HEK293T (cell line): ENCODE measurements around the gene PLEKHO2.
A peak's percentile ranks its signal among the peaks of the same experiment; 100 is the strongest.

Experiments
- CTCF ChIA-PET: fragments of 350-600 bp; formaldehyde crosslinking; extraction: SDS; loops from one replicate; lab custom pipeline; 2021; ENCODE audit warnings: antibody characterized with exemption, inconsistent platforms; lab: Yijun Ruan, JAX
- POLR2A ChIA-PET: fragments of 350-600 bp; formaldehyde crosslinking; extraction: SDS; loops from one replicate; lab custom pipeline; 2020; ENCODE audit warnings: antibody characterized with exemption, inconsistent platforms; lab: Yijun Ruan, JAX
- DNase-seq: peaks from one replicate; pipeline ENCODE4 v3.0.0; 2012; ENCODE audit warnings: mixed read lengths; ENCODE audit errors: extremely low spot score
- ARNT ChIP-seq: fragments of 450-650 bp; IDR thresholded peaks from 2 replicates; pipeline ENCODE4 v1.6.1; 2017; ENCODE audit warnings: mild to moderate bottlenecking
- BHLHE40 ChIP-seq: fragments of 450-650 bp; IDR thresholded peaks from 2 replicates; pipeline ENCODE4 v1.6.1; 2016; ENCODE audit warnings: mild to moderate bottlenecking, moderate library complexity, borderline replicate concordance
- CTBP1 ChIP-seq: fragments of 450-650 bp; IDR thresholded peaks from 2 replicates; pipeline ENCODE4 v1.6.1; 2016; ENCODE audit warnings: borderline replicate concordance
- ELF4 ChIP-seq: fragments of 450-650 bp; IDR thresholded peaks from 2 replicates; pipeline ENCODE4 v1.6.1; 2017; ENCODE audit warnings: antibody characterized with exemption
- FOXA1 ChIP-seq: fragments of 450-650 bp; IDR thresholded peaks from 2 replicates; pipeline ENCODE4 v1.6.1; 2016; ENCODE audit warnings: mild to moderate bottlenecking
- FOXK2 ChIP-seq: fragments of 450-650 bp; IDR thresholded peaks from 2 replicates; pipeline ENCODE4 v1.6.1; 2016; ENCODE audit warnings: mild to moderate bottlenecking
- FOXM1 ChIP-seq: fragments of 450-650 bp; IDR thresholded peaks from 2 replicates; pipeline ENCODE4 v1.6.1; 2017; ENCODE audit warnings: mild to moderate bottlenecking, borderline replicate concordance
- HDGF ChIP-seq: fragments of 450-650 bp; IDR thresholded peaks from 2 replicates; pipeline ENCODE4 v1.6.1; 2017; ENCODE audit warnings: antibody characterized with exemption, borderline replicate concordance
- L3MBTL2 ChIP-seq: fragments of 450-650 bp; conservative IDR thresholded peaks from 2 replicates; pipeline ENCODE4 v1.6.1; 2016; ENCODE audit warnings: mild to moderate bottlenecking
- LEF1 ChIP-seq: fragments of 450-650 bp; IDR thresholded peaks from 2 replicates; pipeline ENCODE4 v1.6.1; 2017; ENCODE audit warnings: mild to moderate bottlenecking, borderline replicate concordance
- NFRKB ChIP-seq: fragments of 450-650 bp; IDR thresholded peaks from 2 replicates; pipeline ENCODE4 v1.6.1; 2016; ENCODE audit warnings: mild to moderate bottlenecking, moderate library complexity
- SP1 ChIP-seq: fragments of 450-650 bp; IDR thresholded peaks from 2 replicates; pipeline ENCODE4 v1.6.1; 2017
- SUZ12 ChIP-seq: fragments of 450-650 bp; IDR thresholded peaks from 2 replicates; pipeline ENCODE4 v1.6.1; 2016; ENCODE audit warnings: mild to moderate bottlenecking
- TARDBP ChIP-seq: fragments of 450-650 bp; IDR thresholded peaks from 2 replicates; pipeline ENCODE4 v1.6.1; 2016
- ZNF384 ChIP-seq: fragments of 450-650 bp; IDR thresholded peaks from 2 replicates; pipeline ENCODE4 v1.6.1; 2016
- TF ChIP-seq, protein P1 (sequence below): fragments of 450-650 bp; IDR thresholded peaks from 2 replicates; pipeline ENCODE4 v1.6.1; 2016

Gene PLEKHO2

DNA sequence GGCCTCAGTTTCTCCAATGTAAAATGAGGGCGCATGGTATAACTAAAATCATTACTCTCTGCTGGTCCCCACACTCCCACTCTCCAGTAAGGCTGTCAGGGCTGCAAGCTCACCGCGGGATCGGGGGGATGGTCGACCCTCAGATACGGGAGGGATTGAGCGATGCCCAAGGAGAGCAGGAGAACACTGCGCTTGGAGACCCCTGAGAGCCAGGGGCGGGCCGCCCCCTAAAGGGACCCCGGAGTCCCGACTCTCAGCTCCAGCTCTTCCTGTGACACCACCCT is 713 bp upstream of the PLEKHO2 start:
- DNase-seq, result no peak
- TF ChIP-seq SUZ12, result no peak
- TF ChIP-seq, protein P1, sequence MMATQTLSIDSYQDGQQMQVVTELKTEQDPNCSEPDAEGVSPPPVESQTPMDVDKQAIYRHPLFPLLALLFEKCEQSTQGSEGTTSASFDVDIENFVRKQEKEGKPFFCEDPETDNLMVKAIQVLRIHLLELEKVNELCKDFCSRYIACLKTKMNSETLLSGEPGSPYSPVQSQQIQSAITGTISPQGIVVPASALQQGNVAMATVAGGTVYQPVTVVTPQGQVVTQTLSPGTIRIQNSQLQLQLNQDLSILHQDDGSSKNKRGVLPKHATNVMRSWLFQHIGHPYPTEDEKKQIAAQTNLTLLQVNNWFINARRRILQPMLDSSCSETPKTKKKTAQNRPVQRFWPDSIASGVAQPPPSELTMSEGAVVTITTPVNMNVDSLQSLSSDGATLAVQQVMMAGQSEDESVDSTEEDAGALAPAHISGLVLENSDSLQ, result no peak
- TF ChIP-seq LEF1, result no peak
- TF ChIP-seq HDGF, result no peak
- no peak for TF ChIP-seq FOXM1
- no peak for TF ChIP-seq ELF4
- no peak for TF ChIP-seq FOXA1
- no peak for TF ChIP-seq L3MBTL2
- TF ChIP-seq CTBP1, result no peak
- no peak for TF ChIP-seq ARNT
- TF ChIP-seq SP1, result no peak
- TF ChIP-seq FOXK2, result no peak
- no peak for TF ChIP-seq NFRKB
- TF ChIP-seq BHLHE40, result no peak
- TF ChIP-seq TARDBP, result no peak
- no peak for TF ChIP-seq ZNF384
- ChIA-PET POLR2A (interaction anchor here (0.8 to 1.3 kb wide), 7 partner anchors 13 to 100 kb away, joined by 3 to 8 read pairs (median 3); partner anchors contain the start of gene PIF1), CTCF (interaction anchor here (0.6 to 1.0 kb wide), 2 partner anchors 27 to 159 kb away, joined by 3 read pairs; no protein-coding TSS in a partner anchor)

DNA sequence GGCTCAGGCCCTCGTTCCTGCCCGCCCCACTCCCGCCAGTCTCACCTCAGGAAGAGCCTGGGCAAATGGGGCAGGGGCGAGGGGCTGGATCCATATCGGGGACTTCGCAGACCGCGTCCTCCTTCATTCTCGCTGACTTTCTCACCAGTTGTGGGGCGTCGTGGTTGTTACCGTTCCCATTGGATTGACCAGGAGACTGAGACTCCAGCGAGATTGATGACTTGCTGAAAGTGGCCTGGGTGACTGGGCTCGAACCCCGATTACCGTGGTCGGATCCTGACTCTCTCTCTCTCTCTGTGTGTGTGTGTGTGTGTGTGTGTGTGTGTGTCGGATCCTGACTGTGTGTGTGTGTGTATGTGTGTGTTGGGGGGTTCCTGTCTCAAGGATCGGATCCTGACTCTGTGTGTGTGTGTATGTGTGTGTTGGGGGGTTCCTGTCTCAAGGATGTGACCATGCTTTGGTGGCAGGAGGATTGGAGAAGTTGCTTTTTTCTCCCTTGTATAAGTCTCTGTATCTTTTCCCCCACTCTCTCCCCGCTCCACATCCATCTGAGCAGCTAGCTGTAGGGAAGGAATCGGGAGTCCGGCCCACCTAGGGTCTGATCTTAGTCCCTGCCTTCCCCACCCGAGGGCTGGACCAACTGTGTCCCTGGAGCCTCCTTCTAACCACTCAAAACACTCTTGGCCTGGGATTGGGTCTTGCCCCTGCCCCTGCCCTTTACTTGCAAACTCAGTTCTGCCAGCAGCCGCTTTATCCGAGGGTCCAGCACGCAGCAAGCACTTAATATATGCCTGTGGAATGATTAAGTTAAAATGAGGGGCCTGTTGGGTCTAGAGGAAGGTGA is 603 bp downstream of the PLEKHO2 start:
- no peak for TF ChIP-seq FOXK2
- peak; percentile 24 for TF ChIP-seq L3MBTL2
- TF ChIP-seq FOXA1, result no peak
- TF ChIP-seq ZNF384, result no peak
- CTCF ChIA-PET, result no interaction called here
- no peak for DNase-seq
- POLR2A ChIA-PET, result interaction anchor here (0.7 kb wide), 1 partner anchor 87 kb away, joined by 3 read pairs; no protein-coding TSS in a partner anchor

DNA sequence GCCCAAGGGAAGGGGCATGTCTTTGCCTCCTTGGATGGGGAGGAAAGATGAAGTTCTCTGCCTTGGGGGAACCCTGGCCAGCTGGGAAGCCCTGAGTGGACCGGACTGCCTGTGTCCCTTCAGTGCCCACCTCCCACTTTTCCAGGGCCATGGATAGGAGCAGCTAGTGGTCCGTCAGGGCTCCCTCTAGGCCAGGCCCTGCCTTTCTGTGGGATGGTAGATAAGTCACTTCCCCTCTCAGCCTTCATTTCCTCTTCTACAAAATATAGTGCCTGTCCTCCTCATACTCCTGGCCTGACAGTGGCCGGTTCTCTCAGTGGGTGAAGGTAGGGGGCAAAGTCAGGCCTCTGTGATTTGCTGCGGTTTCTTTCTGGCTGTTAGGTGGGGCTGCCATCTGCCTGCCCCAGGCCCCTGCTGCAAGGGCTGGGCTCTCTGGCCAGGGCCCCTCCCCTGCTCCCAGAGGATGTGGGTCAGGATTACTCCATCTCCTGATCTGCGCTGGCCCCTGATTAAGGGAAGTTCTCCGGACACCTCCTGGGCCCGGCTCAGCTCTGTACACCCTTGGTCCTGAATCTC is 1.4 kb downstream of the PLEKHO2 start:
- POLR2A ChIA-PET, result interaction anchor here (0.7 kb wide), 1 partner anchor 86 kb away, joined by 3 read pairs; no protein-coding TSS in a partner anchor
- DNase-seq, result no peak
- TF ChIP-seq, protein P1, result no peak
- TF ChIP-seq CTBP1 (no peak), FOXM1 (no peak), L3MBTL2 (no peak), LEF1 (no peak), ZNF384 (no peak), HDGF (no peak), ARNT (no peak), TARDBP (no peak), SUZ12 (no peak), FOXA1 (no peak), BHLHE40 (no peak), NFRKB (no peak), SP1 (no peak), FOXK2 (no peak), ELF4 (no peak)
- CTCF ChIA-PET, result no interaction called here

DNA sequence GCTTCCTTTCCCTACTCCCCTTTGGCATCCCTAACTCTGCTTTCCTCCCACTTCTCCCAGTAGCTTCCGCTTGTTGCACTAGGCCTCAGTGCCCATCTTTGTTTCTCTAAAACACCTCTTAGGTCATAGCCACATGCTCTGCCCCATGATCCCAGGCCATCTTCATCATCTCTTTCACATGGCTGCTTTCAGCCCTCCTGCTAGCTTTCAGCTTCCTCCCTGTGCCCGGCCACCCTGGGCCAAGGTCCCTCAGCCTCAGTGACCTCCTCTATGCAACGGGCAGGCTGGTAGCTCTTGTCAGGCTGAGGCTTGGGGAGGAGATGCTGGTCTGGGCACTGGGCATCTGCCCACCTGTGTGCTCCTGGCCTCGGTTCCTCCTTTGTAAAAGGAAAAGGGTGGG is 2.3 kb downstream of the PLEKHO2 start:
- no peak for DNase-seq
- CTCF ChIA-PET, result no interaction called here
- POLR2A ChIA-PET, result interaction anchor here (1.0 kb wide), 1 partner anchor 50 kb away, joined by 3 read pairs; no protein-coding TSS in a partner anchor
- TF ChIP-seq ARNT (no peak), NFRKB (no peak), HDGF (no peak), CTBP1 (no peak), FOXA1 (no peak), BHLHE40 (no peak), SUZ12 (no peak), SP1 (no peak), FOXK2 (no peak), ZNF384 (no peak), TARDBP (no peak), ELF4 (no peak), LEF1 (no peak), L3MBTL2 (no peak), FOXM1 (no peak)
- TF ChIP-seq, protein P1, result no peak

DNA sequence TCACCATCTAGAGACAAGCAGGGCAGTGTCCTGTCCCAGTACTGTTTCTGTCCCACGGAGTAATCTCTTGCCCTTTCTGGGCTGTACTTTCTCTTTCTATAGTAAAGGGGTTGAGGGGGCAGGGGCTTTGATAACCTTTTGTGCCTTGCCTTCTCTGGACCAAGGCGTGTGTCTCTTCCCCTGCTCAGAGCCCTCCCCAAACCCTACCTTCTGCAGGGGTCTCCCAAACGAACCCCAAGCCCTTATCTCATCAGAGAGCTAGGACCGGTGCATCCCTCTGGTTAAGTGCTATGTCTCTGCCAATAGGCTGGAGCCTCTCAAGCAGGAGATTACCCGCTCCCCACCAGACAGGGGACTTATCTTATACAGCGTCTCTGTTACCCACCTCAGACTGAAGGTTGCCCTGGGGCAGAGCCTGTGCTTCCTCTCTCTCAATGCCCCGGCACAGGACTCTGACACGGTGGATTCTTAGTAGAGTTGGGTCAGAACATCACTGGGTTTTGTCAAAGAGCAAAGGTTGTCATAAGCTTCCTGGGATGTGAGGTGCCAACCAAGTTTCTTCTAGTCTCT is 2.9 kb downstream of the PLEKHO2 start:
- ChIA-PET POLR2A (interaction anchor here (1.0 kb wide), 1 partner anchor 50 kb away, joined by 3 read pairs; no protein-coding TSS in a partner anchor), CTCF (no interaction called here)
- DNase-seq, result no peak
- TF ChIP-seq L3MBTL2 (no peak), FOXM1 (no peak), LEF1 (no peak), ELF4 (no peak), HDGF (no peak), ARNT (no peak), SUZ12 (no peak), ZNF384 (no peak), SP1 (no peak), TARDBP (no peak), BHLHE40 (no peak), CTBP1 (no peak), FOXA1 (no peak), FOXK2 (no peak), NFRKB (no peak)
- TF ChIP-seq, protein P1, result no peak
